DMS79 treated with DMSO at 0.1 percent for 48 hours (cell line): ENCODE results near the gene TGOLN2.
"Not testable (repeated sequence)": the region's sequence is repeated elsewhere in the genome, so short reads cannot be mapped to it uniquely, and the experiment has no call there.

Source experiments
- DNase-seq: peaks from one replicate; lab custom pipeline; 2025; lab: John Stamatoyannopoulos, UW

The TGOLN2 gene

DNA sequence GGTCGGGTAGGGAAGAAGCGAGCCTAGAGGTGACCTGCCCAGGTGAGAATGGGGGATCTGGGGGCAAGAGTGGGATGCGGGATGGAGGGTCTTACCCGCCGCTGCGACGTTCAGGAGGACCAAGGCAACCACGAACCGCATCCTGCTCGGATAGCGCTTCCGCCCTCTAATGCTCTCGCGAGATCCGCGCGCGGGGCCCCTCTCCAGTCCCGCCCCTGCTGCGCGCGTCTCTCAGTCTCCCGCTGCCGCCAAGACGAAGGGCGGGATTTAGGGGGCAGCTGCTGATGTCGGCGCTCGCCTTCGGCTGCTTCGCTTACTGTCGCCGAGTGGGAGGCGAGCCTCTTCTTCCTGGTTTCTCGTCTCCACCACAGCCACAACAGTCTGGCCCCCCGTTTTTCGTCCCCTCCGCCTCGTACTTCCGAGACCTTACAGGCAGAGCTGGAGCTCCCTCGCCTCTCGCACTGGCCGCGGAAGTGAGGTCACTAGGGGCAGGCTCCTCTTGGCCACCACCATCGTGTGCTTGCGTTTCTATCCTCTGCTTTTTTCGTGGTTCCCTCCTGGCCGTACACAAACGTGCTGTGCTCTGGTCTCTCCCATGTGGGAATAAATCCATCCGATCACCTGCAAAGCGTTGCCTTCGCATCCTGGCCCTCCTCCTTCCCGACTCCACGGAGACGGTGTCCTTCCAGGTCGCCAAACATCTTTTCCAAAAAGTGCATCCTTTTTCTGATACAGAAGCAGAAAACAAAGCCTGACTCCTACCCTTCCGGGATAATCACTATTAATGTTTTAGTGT lies at the start of gene TGOLN2:
TSS of gene TGOLN2 (minus strand) at position 168 of the 796 bp plus-strand sequence. CDS start at position 141, 27 bp downstream.
- DNase-seq: peak; percentile 88

DNA sequence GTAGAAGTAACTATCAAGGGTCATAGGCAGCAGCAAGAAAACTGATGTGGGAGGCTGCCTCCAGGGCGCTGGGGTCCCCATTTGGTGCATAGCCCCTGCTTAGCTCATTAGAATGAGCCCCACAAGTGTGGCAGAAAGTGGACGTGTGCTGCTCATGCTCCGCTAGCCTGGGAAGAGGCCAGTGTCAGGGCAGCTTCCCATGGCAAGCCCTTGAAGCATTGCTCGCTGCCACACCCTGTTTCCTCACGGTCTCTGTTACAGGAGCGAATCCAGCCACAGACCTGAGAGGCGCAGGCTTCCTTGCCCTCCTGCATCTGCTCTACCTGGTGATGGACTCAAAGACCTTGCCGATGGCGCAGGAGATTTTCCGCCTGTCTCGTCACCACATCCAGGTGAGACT lies 49.3 kb upstream of the TGOLN2 start:
- DNase-seq: no peak

DNA sequence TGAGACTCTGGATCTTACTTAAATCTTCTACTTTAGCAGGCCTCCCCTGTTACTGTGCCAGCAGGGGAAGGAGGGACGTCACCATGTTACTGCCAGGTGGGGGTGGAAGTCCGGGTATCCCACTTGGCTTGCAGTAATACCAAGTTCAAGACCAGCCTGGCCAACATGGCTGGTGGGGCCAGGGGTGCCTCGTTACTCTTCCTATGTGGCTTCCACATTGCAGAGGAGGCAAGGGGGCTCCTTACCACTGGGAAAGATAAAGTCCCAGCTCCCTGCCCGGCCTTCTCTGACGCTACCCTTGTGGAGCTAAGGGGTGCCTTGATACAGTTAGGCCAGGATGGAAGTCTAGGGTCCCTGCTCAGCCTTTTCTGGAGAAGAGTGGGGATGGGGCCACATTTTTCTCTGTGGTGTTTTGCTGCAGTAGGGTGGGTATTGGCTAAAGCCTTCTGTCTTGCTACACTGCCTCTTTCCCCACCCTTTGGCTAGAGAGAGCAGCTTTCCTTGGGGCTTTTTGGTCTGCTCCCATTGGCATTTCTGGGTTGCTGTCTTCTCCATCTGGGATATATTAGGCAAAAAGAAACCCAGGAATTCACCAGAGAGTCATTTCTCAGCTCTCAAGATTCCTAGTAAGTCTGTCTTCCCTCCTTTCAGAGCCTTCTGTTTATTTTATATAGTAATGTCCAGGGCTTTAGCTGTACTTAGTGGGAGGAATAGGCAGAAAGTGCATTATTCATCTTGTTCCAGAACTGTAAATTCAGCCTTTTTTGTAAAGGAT lies 48.7 kb upstream of the TGOLN2 start:
- DNase-seq: no peak

DNA sequence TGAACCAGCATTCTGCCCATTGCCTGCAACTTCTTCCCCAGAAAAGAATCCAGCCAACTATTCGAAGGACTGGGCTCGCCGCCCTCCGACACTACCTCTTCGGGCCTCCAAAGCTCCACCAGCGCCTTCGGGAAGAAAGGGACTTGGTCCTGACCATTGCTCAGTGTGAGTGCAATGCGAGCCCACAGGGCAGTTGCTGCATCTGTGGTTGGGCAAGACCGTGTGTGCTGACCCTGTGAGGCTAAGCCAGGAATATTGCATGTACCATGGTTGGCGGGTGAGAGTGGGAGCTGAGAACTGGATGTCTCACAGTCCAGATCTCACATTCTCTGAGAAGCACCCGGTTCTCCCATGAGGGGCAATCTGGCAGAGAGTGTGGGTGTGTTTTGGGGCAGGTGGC lies 43.3 kb upstream of the TGOLN2 start:
- no peak for DNase-seq

DNA sequence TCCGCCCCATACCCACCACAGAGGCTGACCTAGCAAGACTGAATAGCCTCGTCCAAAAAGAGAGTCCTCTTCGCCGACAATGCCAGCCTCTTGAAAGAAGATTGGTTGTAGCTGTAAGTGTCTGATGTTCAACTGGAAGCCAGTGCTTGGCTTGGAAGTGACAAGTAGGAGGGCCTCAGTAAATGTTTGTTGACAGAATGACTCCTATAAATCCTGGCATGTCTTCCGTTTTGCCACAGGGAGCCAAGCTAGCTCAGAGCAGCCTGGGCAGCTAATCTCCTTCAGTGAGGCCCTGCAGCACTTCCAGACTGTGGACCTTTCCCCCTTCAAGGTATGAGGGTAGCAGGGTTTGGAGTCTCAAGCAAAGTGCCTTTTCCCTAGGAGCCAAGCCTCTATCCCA lies 41.7 kb upstream of the TGOLN2 start:
- DNase-seq: no peak

DNA sequence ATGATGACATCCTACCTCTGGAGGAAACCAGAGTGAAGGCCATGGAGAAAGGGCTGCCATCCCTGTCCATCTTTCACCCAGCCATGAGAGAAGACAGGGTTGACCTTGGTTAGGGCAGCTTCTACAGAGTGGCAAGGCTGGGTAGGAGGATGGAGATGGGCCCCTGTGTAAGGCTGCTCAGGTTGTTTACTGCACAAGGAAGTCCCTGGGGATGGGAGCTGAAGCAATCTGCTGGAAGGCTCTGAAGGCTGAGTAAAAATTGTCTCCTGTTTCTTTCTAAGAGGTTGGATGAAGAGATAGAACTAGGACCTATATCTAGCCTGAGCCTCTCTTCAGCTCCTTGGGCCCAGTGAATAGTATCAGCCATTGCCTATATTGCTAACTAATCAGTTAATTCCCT lies 41.1 kb upstream of the TGOLN2 start:
- DNase-seq: no peak

DNA sequence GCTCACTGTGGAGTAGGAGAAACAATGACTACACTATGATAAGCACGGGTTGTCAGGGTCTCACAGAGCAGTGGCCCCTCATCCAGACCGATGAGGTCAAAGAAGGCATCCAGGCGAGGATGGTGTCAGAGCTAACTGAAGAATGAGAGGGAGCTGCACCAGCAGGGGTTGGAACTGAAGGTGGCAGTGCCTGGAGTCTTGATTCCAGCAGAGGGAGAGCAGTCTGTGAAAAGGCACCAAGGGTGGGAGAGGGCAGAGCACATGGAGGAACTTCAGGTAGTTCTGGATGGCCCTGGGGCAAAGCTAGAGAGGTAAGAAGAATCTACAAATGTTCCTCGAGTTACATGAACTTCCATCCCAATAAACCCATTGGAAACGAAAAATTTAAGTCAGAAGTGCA lies 39.4 kb upstream of the TGOLN2 start:
- DNase-seq: no peak

DNA sequence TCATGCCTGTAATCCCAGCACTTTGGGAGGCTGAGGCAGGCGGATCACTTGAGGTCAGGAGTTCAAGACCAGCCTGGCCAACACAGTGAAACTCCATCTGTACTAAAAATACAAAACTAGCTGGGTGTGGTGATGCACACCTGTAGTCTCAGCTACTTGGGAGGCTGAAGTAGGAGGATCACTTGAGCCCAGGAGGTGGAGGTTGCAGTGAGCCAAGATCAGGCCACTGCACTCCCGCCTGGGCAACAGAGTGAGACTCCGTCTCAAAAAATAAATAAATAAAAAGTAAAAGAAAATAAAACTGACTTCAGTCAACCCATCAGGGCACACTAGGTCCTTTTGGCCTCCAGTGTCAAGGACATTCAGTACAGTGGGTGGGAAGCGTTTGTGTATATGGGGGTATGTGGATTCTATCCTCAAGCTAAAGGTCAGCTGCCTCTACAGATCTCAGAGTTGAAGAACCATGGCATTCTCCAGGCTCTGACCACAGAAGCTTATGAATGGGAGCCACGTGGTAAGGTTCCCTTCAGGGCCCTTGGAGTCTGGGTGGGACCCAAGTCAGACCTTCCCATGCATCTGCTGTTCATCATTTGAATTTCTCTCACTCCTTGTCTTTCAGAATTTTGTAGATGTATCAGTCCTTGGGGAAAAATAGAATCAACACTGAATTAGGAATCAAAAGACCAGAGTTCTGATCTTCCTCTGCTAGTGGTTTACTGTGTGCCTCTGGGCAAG lies 35.0 kb upstream of the TGOLN2 start:
- DNase-seq: not testable (repeated sequence)

DNA sequence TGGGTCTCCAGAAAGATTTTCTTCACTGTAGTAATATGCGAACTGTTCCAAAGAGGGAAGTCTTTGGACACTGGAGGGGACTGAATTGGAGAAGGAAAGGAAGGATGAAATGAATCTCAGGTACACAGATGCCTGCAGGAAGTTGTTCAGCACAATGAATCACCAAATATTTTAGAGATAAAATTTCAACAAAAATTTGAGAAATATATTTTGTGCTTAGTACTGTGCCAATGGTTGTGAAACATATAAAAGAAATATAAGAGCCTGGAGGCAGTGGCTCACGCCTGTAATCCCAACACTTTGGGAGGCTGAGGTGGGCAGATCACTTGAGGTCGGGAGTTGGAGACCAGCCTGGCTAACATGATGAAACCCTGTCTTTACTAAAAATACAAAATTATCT lies 29.9 kb upstream of the TGOLN2 start:
- no peak for DNase-seq

DNA sequence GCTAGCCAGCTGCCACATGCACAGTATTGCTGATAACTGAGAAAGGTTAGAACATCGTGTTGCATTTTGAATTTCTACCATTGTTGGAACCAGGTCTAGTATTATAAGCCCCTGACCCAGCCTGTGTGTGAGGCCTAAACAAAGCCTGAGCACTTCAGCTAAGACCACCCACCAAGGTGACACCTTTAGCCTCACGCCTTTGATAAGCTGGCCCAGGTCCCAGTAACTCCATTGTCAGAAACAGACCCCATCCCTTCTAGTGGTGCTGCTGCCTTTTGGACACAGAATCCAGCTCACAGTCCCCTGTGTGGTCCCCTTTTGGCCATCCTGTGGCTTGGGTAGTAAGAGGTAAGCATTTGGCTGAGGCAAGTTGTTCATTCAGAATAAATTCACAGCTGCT lies 28.4 kb upstream of the TGOLN2 start:
- no peak for DNase-seq

DNA sequence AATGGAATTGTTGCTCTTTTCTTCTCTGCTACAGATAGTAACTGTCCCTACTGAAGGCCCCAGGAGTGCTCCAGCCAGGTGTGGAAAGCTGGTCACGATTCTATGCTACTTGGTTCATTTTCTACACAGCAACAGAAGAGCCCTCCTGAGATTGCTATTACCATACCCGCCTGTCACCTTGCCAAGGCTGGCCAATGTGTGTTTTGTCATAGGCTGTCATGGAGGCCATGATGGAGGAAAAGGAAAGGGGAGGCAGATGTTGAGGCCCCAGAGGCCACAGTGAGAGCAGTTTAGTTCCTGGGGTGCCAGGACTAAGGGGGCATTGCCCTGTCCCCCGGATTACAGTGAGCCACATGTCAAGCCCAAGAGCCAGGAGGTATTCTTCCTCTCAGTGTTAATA lies 27.7 kb upstream of the TGOLN2 start:
- no peak for DNase-seq

DNA sequence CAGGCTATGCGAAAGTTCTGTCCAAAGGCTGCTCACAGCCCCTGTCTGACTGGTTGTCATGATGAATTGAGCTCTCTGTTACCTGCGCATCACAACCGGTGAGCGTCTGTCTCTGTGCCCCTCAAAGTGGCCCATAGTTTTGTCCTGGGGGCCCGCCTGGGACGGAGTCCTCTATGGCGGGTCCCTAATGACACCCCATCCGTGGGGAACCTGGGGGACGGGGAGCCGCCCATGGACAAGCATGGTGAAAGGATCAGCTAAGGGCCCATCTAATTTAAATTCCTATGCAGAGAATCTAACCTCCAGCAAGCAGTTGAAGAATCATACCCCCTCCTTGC lies 27.3 kb upstream of the TGOLN2 start:
- no peak for DNase-seq

DNA sequence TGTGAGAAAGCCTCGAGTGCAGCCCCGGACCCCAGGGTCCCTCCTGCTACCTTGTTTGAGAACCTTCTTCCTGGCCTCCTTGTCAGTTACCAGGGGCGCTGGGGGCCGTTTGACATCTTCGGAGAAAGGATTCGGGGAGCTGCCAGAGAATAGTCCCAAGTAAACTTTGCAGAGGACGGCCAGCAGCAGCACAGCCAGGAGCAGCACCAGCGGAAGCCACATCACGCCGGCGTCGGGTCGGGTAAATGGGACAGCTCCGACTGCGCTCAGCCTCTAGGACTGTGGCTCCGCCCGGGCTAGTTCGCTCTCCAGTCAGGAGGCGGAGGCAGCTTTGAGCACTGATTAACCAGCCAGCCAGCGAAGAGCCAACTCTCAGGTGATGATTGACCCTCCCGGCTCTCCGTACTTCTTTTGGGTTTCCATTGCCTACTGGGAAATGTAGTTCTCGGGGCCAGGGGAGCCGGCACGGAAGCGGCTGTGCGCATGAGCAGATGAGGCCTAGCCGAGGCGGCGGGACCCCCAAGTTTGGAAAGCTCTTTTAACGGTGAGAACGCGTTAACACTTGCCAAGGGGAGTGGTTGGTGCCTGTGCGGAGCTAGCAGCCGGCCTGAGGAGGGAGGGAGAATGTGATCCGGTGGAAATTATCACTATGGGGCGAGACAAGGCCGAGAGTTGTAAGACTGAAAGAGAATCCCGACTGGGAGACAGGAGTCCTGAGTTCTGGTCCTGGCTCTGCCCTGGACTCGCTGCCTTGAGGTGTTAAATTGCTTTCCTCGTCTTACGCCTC lies 26.7 kb upstream of the TGOLN2 start, which contains the start of the genes ELMOD3 and RETSAT:
TSS of gene ELMOD3 (plus strand) at position 484 of the 787 bp plus-strand sequence. CDS start 2,430 bp downstream, outside the sequence.
TSS of gene RETSAT (minus strand) at position 243 of the 787 bp plus-strand sequence. CDS start at position 222, 21 bp downstream.
- DNase-seq: peak; percentile 98

DNA sequence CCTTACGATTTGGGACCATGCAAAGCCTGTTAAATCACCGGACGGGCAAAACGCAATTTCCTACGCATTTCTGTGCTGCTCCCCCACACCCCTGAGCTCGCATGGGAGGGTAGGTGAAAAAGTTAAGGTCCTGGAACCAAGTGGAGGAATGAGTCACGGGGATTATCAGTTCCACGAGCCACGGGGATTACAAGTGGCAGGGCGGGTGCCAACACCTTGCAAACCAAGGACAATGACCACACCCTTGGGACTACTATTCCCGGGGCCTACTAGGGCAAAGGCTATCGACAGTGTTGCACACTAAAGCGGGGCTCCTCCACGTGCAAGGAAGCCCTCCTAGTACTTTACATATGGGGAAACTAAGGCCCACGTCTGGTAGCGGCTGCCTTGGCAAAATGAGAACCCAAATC lies 26.1 kb upstream of the TGOLN2 start:
- no peak for DNase-seq

DNA sequence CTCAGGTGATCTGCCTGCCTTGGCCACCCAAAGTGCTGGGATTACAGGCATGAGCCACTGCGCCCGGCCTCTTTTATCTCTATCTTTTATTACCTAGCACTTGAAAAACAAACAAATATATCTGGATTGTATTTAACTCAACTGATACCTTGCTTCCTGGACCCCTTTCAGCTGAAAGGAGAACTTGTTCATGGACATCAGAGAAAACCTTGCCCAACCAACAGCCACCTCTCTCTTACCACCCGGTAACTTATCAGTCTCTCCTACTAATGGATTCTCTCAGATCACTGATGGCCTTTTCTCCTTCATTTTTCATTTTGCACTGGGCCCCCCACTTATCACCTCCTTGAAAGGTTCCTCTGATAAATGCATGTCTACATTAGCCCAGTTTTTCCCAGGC lies 19.8 kb upstream of the TGOLN2 start:
- DNase-seq: no peak

DNA sequence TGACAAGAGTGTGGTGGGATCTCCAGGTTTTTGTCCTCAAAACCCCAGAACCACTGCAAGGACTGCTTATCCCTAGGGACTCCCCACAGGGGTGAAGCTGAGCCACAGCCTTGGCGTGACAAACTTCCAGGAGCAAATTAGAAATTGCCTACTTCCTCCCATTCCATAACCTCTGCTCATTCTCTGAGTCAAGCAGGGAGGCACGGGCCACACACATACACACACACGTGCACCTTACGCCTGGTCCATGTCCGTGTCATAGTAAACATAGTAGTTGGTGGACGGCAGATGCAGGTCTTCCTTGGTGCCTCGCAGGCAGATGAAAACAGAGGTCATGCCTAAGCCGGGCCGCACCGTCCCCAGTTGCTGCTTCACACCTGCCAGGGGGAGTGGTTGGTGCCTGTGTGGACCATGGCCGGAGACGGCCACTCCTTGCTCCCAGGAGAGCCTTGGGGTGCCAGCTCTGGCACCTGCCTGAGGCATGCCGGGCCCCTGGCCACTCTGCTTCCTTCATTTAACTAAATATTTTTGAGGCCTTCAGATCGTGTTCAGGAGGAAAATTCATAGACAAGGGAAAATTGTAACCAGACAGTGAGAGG lies 16.7 kb upstream of the TGOLN2 start:
- no peak for DNase-seq

DNA sequence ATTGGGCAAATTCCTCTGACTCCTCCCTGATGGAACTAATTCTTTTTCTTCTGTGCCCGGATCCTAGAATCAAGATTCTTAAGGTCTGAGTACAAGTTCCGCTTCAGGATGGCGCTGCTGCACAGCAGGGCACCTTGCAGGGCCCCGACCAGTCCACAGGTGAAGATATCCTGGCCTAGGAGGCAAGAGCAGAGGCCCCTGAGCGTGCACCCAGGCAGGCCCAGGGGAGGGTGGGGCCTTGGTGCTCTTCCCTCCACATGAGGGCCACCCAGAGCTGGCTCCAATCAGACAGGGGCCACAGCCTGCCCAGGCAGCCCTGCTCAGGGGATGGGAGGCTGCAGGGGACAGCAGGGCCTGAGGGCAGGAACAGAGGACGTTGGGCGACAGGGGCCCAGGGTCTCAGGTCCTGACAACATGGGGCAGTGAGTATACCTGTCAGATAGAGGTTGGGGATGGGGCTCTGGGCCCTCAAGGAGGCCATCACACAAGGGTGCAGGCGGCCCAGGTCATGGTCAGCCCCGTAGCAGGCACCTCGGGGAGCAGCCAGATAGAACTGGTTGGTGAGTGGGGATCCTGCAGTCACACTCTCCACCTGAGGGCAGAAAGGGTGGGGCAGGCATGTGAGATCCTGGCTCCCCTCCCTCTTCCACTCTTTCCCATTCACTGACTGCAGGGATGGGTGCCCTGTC lies 15.6 kb upstream of the TGOLN2 start:
- DNase-seq: not testable (repeated sequence)

DNA sequence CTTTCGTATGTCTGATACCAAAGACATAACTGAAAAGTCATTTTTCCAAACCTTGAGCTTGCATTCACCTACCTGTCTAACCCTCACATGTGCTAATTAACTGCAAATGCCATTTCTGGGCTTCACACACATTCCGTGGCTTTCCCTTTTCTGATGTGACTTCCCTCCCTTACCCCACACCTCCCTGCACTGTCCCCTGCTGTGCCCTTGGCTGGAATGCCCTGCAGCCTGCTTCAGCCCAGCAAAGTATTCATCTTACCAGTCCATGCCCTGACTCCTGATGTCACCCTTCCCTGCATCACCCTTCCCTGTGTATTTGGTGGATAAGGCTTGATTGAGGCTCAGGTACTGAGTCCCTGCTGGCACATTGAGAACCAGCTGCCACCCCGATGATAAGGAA lies 14.4 kb upstream of the TGOLN2 start:
- DNase-seq: no peak

DNA sequence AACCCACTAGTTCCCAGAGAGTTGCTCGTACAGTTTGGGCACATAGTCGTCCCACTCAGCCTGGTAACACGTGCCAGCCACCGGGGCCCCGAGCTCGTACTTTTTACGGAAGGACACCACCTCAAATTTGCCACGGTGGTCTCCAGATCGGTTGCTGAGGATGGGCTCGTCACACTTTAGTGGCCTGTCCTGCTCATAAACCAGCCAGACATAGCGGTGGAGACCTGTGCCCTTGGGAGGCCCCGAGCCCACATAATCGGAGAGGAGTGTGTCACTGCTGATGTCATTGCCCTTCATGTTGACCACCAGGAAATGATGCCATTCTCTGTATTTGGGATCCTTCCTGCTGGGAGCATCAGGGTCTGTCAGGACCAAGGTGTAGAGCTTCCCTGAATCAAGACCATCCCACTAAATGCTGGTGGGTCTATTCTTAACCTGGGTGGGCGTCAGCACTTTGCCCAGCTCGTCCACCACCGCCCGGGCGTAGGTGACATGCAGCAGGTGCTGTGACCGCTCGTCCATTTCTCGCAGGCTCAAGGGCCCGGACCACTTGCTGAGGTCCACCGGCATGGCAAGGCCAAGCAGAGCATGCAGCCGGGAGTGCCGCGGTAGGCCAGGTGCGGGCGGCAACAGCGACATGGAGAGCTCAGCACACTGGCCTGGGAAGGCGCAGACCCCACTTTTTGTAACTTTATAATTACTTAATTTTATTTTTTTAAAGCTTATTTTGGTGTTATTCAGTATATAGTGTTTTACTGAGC lies 13.7 kb upstream of the TGOLN2 start:
- no peak for DNase-seq
